HL-60/S4 (cell line): Measurements from ENCODE around the gene C5orf58.

Experiments used
- in situ Hi-C: fragments of 300-500 bp; cut with MboI; formaldehyde crosslinking; loops from 2 replicates; pipeline ENCODE4 v1.14.3; 2022; ENCODE audit warnings: low sequenced_read_pairs

C5orf58 gene

GRCh38 chr5:170232786-170233185 lies at the start of gene C5orf58:
Gene C5orf58 (plus strand): TSS chr5:170232985. CDS start chr5:170234977, 1,992 bp downstream.
- in situ Hi-C loops, result loop anchor here (10.0 kb wide), 1 partner anchor 182 kb away; no protein-coding TSS in a partner anchor

- in situ Hi-C loops, result no loop called here
Observed at GRCh38 chr5:170183816-170184687, 48.7 kb upstream of the C5orf58 start.

GRCh38 chr5:170184737-170185136 lies 48.0 kb upstream of the C5orf58 start:
- in situ Hi-C loops, result loop anchor here (5.0 kb wide), 1 partner anchor 72 kb away; no protein-coding TSS in a partner anchor

GRCh38 chr5:170186156-170186555 lies 46.6 kb upstream of the C5orf58 start:
- in situ Hi-C loops, result loop anchor here (5.0 kb wide), 1 partner anchor 74 kb away; no protein-coding TSS in a partner anchor

- in situ Hi-C loops, result loop anchor here (5.0 kb wide), 1 partner anchor 75 kb away; no protein-coding TSS in a partner anchor
Observed at GRCh38 chr5:170186856-170187255, 45.9 kb upstream of the C5orf58 start.

- in situ Hi-C loops, result no loop called here
Observed at GRCh38 chr5:170190436-170191134, 42.2 kb upstream of the C5orf58 start.

GRCh38 chr5:170192829-170193228 lies 40.0 kb upstream of the C5orf58 start:
- in situ Hi-C loops, result no loop called here

GRCh38 chr5:170195961-170196360 lies 36.8 kb upstream of the C5orf58 start:
- in situ Hi-C loops, result no loop called here

- in situ Hi-C loops, result loop anchor here (25.0 kb wide), 1 partner anchor 411 kb away; no protein-coding TSS in a partner anchor
Observed at GRCh38 chr5:170200876-170201275, 31.9 kb upstream of the C5orf58 start.

- in situ Hi-C loops, result loop anchor here (25.0 kb wide), 1 partner anchor 411 kb away; no protein-coding TSS in a partner anchor
Observed at GRCh38 chr5:170201311-170201710, 31.5 kb upstream of the C5orf58 start.

GRCh38 chr5:170202117-170202516 lies 30.7 kb upstream of the C5orf58 start:
- in situ Hi-C loops, result loop anchor here (25.0 kb wide), 1 partner anchor 410 kb away; no protein-coding TSS in a partner anchor

- in situ Hi-C loops, result loop anchor here (25.0 kb wide), 1 partner anchor 408 kb away; no protein-coding TSS in a partner anchor
Observed at GRCh38 chr5:170204202-170204601, 28.6 kb upstream of the C5orf58 start.

- in situ Hi-C loops, result loop anchor here (25.0 kb wide), 1 partner anchor 406 kb away; no protein-coding TSS in a partner anchor
Observed at GRCh38 chr5:170206216-170206615, 26.6 kb upstream of the C5orf58 start.

- in situ Hi-C loops, result loop anchor here (25.0 kb wide), 1 partner anchor 405 kb away; no protein-coding TSS in a partner anchor
Observed at GRCh38 chr5:170206958-170207357, 25.8 kb upstream of the C5orf58 start.

GRCh38 chr5:170211575-170212334 lies 21.0 kb upstream of the C5orf58 start:
- in situ Hi-C loops, result loop anchor here (25.0 kb wide), 1 partner anchor 401 kb away; no protein-coding TSS in a partner anchor

- in situ Hi-C loops, result loop anchor here (25.0 kb wide), 1 partner anchor 396 kb away; no protein-coding TSS in a partner anchor
Observed at GRCh38 chr5:170216257-170216864, 16.4 kb upstream of the C5orf58 start.

GRCh38 chr5:170217831-170218230 lies 15.0 kb upstream of the C5orf58 start:
- in situ Hi-C loops, result loop anchor here (25.0 kb wide), 1 partner anchor 394 kb away; no protein-coding TSS in a partner anchor

- in situ Hi-C loops, result loop anchor here (25.0 kb wide), 1 partner anchor 394 kb away; no protein-coding TSS in a partner anchor
Observed at GRCh38 chr5:170218726-170219125, 14.1 kb upstream of the C5orf58 start.

GRCh38 chr5:170219615-170220014 lies 13.2 kb upstream of the C5orf58 start:
- in situ Hi-C loops, result loop anchor here (25.0 kb wide), 1 partner anchor 393 kb away; no protein-coding TSS in a partner anchor
